Left ventricle myocardium inferior (tissue), 1 donor: ENCODE measurements around the gene DIAPH1. TPM values are rescaled to one million over a fixed set of nuclear protein-coding genes. Genes with fewer than 3 reads are reported as not detected.

Experiments
- DNase-seq: peaks from one replicate; pipeline ENCODE4 v3.0.0-alpha.2; 2020
- H3K27ac ChIP-seq: fragments of 200-600 bp; replicated peaks from 2 replicates; pipeline ENCODE4 v1.8.0; 2021
- H3K27me3 ChIP-seq: fragments of 200-600 bp; 2 replicates; pipeline ENCODE4 v1.8.0; 2021; ENCODE audit warnings: low read depth
- H3K36me3 ChIP-seq: fragments of 200-600 bp; 2 replicates; pipeline ENCODE4 v1.8.0; 2021
- H3K4me1 ChIP-seq: fragments of 200-600 bp; 2 replicates; pipeline ENCODE4 v1.8.0; 2021
- H3K4me3 ChIP-seq: fragments of 200-600 bp; 2 replicates; pipeline ENCODE4 v1.8.0; 2021; ENCODE audit warnings: mild to moderate bottlenecking, moderate library complexity
- H3K9me3 ChIP-seq: fragments of 200-600 bp; replicated peaks from 2 replicates; pipeline ENCODE4 v1.8.0; 2021
- CTCF ChIP-seq: fragments of 200-600 bp; IDR thresholded peaks from 2 replicates; pipeline ENCODE4 v1.8.0; 2021; ENCODE audit warnings: antibody characterized with exemption, mild to moderate bottlenecking, borderline replicate concordance
- intact Hi-C: fragments of 100-400 bp; cut with micrococcal nuclease; formaldehyde crosslinking; loops from one replicate; pipeline ENCODE4 v1.11.0; 2022
- total RNA-seq: library from RNA; stranded (reverse); fragmentation: NEBNext Ultra II Directional; extraction: Animal tissue kit (Norgen Biotek cat#: 25700); gene quantifications from one replicate; pipeline ENCODE4 v1.2.1, GENCODE V29; 2021
- donor health status: DM: no; HTN: yes; CAD: no; lungs with severe emphysema.

DIAPH1 gene
- total RNA-seq, 1 donor from 2014 or later, result 53.1 TPM

GRCh38 chr5:141519605-141520565, 98.9 kb downstream of the DIAPH1 start:
- Histone ChIP-seq H3K4me1 (peaks cover 92% of the 10 kb centered on the region), H3K27ac (peak overlapping the region; percentile 81), H3K36me3 (peaks cover 27% of the 10 kb centered on the region), H3K4me3 (no peak overlapping the region), H3K9me3 (no peaks in the 10 kb centered on the region), H3K27me3 (no peaks in the 10 kb centered on the region)
- intact Hi-C loops, result loop anchor here (10.0 kb wide), 1 partner anchor 85 kb away; the partner anchor contains the start of gene PCDHGA12
- no peak for DNase-seq
- TF ChIP-seq CTCF, result no peak

- no peak for DNase-seq
- Histone ChIP-seq H3K4me3 (no peak overlapping the region), H3K27ac (peak overlapping the region; percentile 90), H3K9me3 (no peaks in the 10 kb centered on the region), H3K36me3 (peaks cover 21% of the 10 kb centered on the region), H3K4me1 (peaks cover 94% of the 10 kb centered on the region), H3K27me3 (no peaks in the 10 kb centered on the region)
- intact Hi-C loops, result no loop called here
- no peak for TF ChIP-seq CTCF
These were observed 100.2 kb downstream of the DIAPH1 start for GRCh38 chr5:141518618-141519015.

- Histone ChIP-seq H3K4me3 (no peak overlapping the region), H3K27ac (peak overlapping the region; percentile 90), H3K36me3 (peaks cover 16% of the 10 kb centered on the region), H3K4me1 (peaks cover 95% of the 10 kb centered on the region), H3K27me3 (no peaks in the 10 kb centered on the region), H3K9me3 (no peaks in the 10 kb centered on the region)
- no peak for DNase-seq
- intact Hi-C loops, result no loop called here
- no peak for TF ChIP-seq CTCF
These were observed 100.8 kb downstream of the DIAPH1 start for GRCh38 chr5:141517880-141518617.

GRCh38 chr5:141517312-141517711, 101.5 kb downstream of the DIAPH1 start:
- intact Hi-C loops, result no loop called here
- no peak overlapping the region for H3K4me3 ChIP-seq
- H3K4me1 ChIP-seq, result peaks cover 95% of the 10 kb centered on the region
- no peaks in the 10 kb centered on the region for H3K27me3 ChIP-seq
- TF ChIP-seq CTCF, result no peak
- H3K9me3 ChIP-seq, result no peaks in the 10 kb centered on the region
- peaks cover 16% of the 10 kb centered on the region for H3K36me3 ChIP-seq
- H3K27ac ChIP-seq, result peak overlapping the region; percentile 90
- DNase-seq, result no peak

- DNase-seq, result no peak
- Histone ChIP-seq H3K4me3 (no peak overlapping the region), H3K4me1 (peaks cover 93% of the 10 kb centered on the region), H3K27ac (peak overlapping the region; percentile 90), H3K27me3 (no peaks in the 10 kb centered on the region), H3K36me3 (peaks cover 20% of the 10 kb centered on the region), H3K9me3 (no peaks in the 10 kb centered on the region)
- intact Hi-C loops, result no loop called here
- TF ChIP-seq CTCF, result no peak
These were observed 102.2 kb downstream of the DIAPH1 start for GRCh38 chr5:141516672-141517025.
